GM21619 (cell line): ENCODE measurements around the gene ACO1.

ENCODE experiments used
- ATAC-seq: cut with Tn5 transposase; IDR thresholded peaks from one replicate; pipeline ENCODE4 v1.9.1; 2021; ENCODE audit not compliant: unreplicated experiment

Gene ACO1

GRCh38 chr9:32486839-32487562 is 102.6 kb downstream of the ACO1 start:
- no peak for ATAC-seq

DNA sequence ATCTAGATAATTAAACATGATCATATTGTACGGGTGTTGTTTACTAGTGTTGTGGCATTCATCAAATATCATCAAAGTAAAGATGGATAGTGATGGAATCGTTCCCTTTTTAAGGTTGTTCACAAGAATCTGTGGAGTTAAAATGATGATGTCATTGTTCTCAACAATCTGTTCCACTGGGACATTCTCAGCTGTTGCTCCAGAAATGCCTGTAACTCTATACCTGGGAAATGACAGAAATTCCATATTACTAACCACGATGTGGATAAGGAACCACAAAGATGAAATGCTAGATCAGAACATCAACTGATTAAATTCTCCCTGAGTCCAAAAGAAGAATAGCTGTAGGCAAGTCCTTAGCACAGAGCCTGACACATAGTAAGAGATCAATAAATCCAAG is 103.5 kb downstream of the ACO1 start:
- no peak for ATAC-seq

- ATAC-seq = no peak
These were observed 106.2 kb downstream of the ACO1 start for GRCh38 chr9:32490601-32491000.

DNA sequence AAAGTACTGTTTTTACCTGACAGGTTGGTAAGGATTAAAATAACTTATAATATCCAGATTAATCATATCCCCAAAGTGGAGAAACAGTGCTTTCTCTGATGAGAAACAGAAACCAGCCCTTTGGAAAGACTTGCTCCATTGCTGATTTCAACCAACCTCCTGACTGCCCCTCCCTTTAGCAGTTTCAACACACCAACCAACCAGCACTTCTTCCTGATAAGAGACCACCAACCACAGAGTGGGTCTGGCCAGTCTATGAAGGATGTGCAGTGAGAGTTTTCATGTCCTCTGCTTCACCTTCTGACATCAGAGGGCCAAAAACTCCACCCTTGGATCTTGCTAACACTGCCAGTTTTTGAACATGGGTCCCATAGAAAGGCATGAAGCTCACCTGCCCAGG is 113.5 kb downstream of the ACO1 start:
- ATAC-seq = no peak

GRCh38 chr9:32500768-32501167 is 116.3 kb downstream of the ACO1 start:
- no peak for ATAC-seq

- ATAC-seq = no peak
These were observed 117.4 kb downstream of the ACO1 start for GRCh38 chr9:32501868-32502267.

DNA sequence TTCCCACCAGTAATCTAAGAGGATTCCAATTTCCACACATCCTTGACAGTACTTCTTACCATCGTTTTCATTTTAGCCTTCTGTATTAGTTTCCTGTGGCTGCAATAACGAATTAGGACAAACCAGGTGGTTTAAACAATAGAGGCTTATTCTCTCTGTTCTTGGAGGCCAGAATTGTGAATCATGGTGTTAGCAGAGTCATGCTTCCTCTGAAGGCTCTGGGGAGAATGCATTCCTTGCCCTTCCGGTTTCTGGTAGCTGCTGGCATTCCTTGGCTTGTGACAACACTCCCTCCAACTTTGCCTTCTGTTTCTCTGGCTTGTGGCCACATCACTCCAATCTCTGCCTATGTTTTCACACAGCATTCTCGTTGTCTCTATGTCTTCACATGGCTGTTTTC is 118.0 kb downstream of the ACO1 start:
- no peak for ATAC-seq

DNA sequence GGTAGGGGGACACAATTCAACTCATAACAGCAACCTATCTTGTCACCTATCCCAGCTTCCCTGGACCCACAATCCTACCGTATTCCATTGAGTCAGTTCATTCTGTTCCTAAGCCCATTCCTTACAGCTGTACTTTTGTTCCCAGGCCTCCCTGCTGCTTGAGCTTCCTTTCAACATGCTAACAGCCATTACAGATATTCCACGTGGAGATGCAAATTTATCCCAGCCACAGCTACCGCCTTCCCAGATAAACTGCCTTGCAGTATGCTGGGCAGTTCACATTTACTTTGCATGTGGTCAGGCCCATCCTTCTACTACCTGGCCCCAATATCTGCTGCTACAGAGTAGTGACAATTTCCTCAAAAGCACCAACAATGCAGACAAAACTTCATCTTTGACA is 118.6 kb downstream of the ACO1 start:
- ATAC-seq = no peak
